Measurements from ENCODE around the gene FLYWCH1. TPM values are rescaled to one million over a fixed set of nuclear protein-coding genes. Genes with fewer than 3 reads are reported as not detected.
A peak's percentile ranks its signal among the peaks of the same experiment; 100 is the strongest.

Gene FLYWCH1
- total and polyA plus RNA-seq, 2 of the 8 experiments (the other 6 are each of a cell fraction or from before 2014, with no cell fraction given) = 12.4 to 23.5 TPM

GRCh38 chr16:2981177-2981898, 69.6 kb downstream of the FLYWCH1 start:
- peak overlapping the region; percentile 97 for H2BK5ac ChIP-seq (ENCODE audit: low read depth, low read length)
- peaks cover 0 to 8% of the 10 kb centered on the region in 2 experiments; a peak in 2 of 4 replicates for H3K79me2 ChIP-seq (ENCODE audit: control insufficient read depth in 1 of 2, insufficient read depth in 2 of 2, low read length in 2 of 2)
- peak overlapping the region; percentile 98 for H4K8ac ChIP-seq (ENCODE audit: extremely low read depth, insufficient read depth, low read length)
- TF ChIP-seq CREB1 (IDR thresholded peaks at IDR 0.05) (no peak), SP1 (IDR thresholded peaks at IDR 0.05; ENCODE audit: low read depth, low read length) (peak; percentile 31; the same call in 1 of the 2 replicates), ATF2 (IDR thresholded peaks at IDR 0.05; ENCODE audit: low read length) (no peak), CHD1 (IDR thresholded peaks at IDR 0.05; ENCODE audit: low read depth, low read length) (no peak), RFX5 (IDR thresholded peaks at IDR 0.05; ENCODE audit: borderline replicate concordance, low read depth, low read length) (no peak), PHF8 (conservative IDR thresholded peaks at IDR 0.05; ENCODE audit: low read depth, low read length) (0 out of 2 replicates have a peak, but pooled peaks have one; percentile 25)
- DNase-seq (ENCODE audit: low read depth in 1 of 2, low spot score in 2 of 2) (no peak), FAIRE-seq (no peak)
- peak overlapping the region; percentile 92; the same call in 1 of the 2 replicates for H2BK15ac ChIP-seq (ENCODE audit: low read length)
- H3K27ac ChIP-seq (ENCODE audit: low read depth, low read length) = 0 out of 2 replicates have a peak overlapping the region, but pooled peaks have one; percentile 28
- peak overlapping the region; percentile 17; the same call in 1 of the 2 replicates for H2BK20ac ChIP-seq (ENCODE audit: low read length)
- ChIA-PET POLR2A (ENCODE audit: partially characterized antibody) (interaction anchor here (0.6 to 25.4 kb wide), 13 partner anchors 9 to 118 kb away, joined by 3 to 455 read pairs (median 11); partner anchors contain the start of genes CLDN6, HCFC1R1, KREMEN2 and PAQR4), CTCF (ENCODE audit: partially characterized antibody) (interaction anchor here (0.7 to 3.7 kb wide), 12 partner anchors 10 to 214 kb away, joined by 3 to 27 read pairs (median 6); partner anchors contain the start of genes CLDN6 and PAQR4)
- peak overlapping the region; percentile 95 for H4K91ac ChIP-seq (replicated peaks; ENCODE audit: insufficient read length, low read length)
- H2BK120ac ChIP-seq (replicated peaks; ENCODE audit: low read depth, low read length) = peak overlapping the region; percentile 68
- peak overlapping the region; percentile 83 for H3K4ac ChIP-seq (replicated peaks; ENCODE audit: insufficient read length, low read depth, low read length)
- peak overlapping the region; percentile 7 to 78 (median 38); a peak in 5 of 8 replicates for H3K4me3 ChIP-seq (ENCODE audit: extremely low read depth in 1 of 4, insufficient read depth in 2 of 4, low read depth in 3 of 4, low read length in 4 of 4)
- peaks cover 0 to 11% (median 4%) of the 10 kb centered on the region in 4 experiments; a peak in 5 of 8 replicates for H3K36me3 ChIP-seq (ENCODE audit: control insufficient read depth in 2 of 4, insufficient read depth in 4 of 4, low read length in 3 of 4)
- no peak overlapping the region for H3K23ac ChIP-seq (ENCODE audit: insufficient read length)
- peak overlapping the region; percentile 54 for H3K56ac ChIP-seq (replicated peaks; ENCODE audit: insufficient read length, low read depth, low read length)
- H3K18ac ChIP-seq (ENCODE audit: extremely low read depth, low read length) = peak overlapping the region; percentile 66
- peak overlapping the region; percentile 86 for H2BK12ac ChIP-seq (ENCODE audit: low read depth, low read length)
- H3K9ac ChIP-seq (replicated peaks in 1 of 4; ENCODE audit: extremely low read depth in 1 of 4, low read depth in 3 of 4, low read length in 3 of 4) = no peak overlapping the region; a peak in 2 of 7 replicates
- H3K14ac ChIP-seq (ENCODE audit: insufficient read length) = no peak overlapping the region
- peak overlapping the region; percentile 38 to 93 for H3K4me2 ChIP-seq (ENCODE audit: insufficient read depth in 1 of 2, low read depth in 2 of 2, low read length in 2 of 2)
- H3K79me1 ChIP-seq (ENCODE audit: low read depth, low read length) = peaks cover 6% of the 10 kb centered on the region
- H3K23me2 ChIP-seq (ENCODE audit: low read depth, low read length) = peaks cover 12% of the 10 kb centered on the region; the same call in 1 of the 2 replicates
- H2AK5ac ChIP-seq (ENCODE audit: low read depth, low read length) = peak overlapping the region; percentile 68; the same call in 1 of the 2 replicates
- 47% methylated on average over 33 of the region's 33 CpGs; no CpG with 5 or more reads in 1 of the 2 experiments for WGBS, 2 experiments (ENCODE audit: extremely low coverage in 1 of 2, insufficient coverage in 1 of 2, insufficient read length in 1 of 2, insufficient replicate concordance in 2 of 2, low coverage in 1 of 2, low lambda C conversion rate in 2 of 2, missing lambda C conversion rate in 1 of 2)
- no peak overlapping the region for H2AFZ ChIP-seq (ENCODE audit: low read length)
- H3K9me3 ChIP-seq (ENCODE audit: insufficient read depth in 2 of 2, low read depth in 1 of 2, low read length in 1 of 2) = no peaks in the 10 kb centered on the region
- no peaks in the 10 kb centered on the region; a peak in 1 of 7 replicates for H3K27me3 ChIP-seq (replicated peaks in 1 of 4; ENCODE audit: control insufficient read depth in 3 of 4, extremely low read depth in 1 of 4, insufficient read depth in 3 of 4, low read length in 3 of 4)
- H3K4me1 ChIP-seq (replicated peaks in 1 of 4; ENCODE audit: control insufficient read depth in 3 of 4, insufficient read depth in 4 of 4, low read length in 3 of 4) = peaks cover 3 to 23% (median 14%) of the 10 kb centered on the region in 4 experiments
- peak overlapping the region; percentile 78 for H4K5ac ChIP-seq (ENCODE audit: insufficient read length, low read depth, low read length)
- H4K20me1 ChIP-seq (replicated peaks in 1 of 2; ENCODE audit: control insufficient read depth in 1 of 2, insufficient read depth in 2 of 2, low read length in 2 of 2) = peaks cover 10 to 16% of the 10 kb centered on the region in 2 experiments

Data from H1 (cell line).